ENCODE data around the gene COL18A1. TPM values are rescaled to one million over a fixed set of nuclear protein-coding genes. Genes with fewer than 3 reads are reported as not detected.
A peak's percentile ranks its signal among the peaks of the same experiment; 100 is the strongest.
"Not testable (repeated sequence)": the region's sequence is repeated elsewhere in the genome, so short reads cannot be mapped to it uniquely, and the experiment has no call there.

COL18A1 gene
- total RNA-seq, 1 donor from 2014 or later, result 9.2 TPM

DNA sequence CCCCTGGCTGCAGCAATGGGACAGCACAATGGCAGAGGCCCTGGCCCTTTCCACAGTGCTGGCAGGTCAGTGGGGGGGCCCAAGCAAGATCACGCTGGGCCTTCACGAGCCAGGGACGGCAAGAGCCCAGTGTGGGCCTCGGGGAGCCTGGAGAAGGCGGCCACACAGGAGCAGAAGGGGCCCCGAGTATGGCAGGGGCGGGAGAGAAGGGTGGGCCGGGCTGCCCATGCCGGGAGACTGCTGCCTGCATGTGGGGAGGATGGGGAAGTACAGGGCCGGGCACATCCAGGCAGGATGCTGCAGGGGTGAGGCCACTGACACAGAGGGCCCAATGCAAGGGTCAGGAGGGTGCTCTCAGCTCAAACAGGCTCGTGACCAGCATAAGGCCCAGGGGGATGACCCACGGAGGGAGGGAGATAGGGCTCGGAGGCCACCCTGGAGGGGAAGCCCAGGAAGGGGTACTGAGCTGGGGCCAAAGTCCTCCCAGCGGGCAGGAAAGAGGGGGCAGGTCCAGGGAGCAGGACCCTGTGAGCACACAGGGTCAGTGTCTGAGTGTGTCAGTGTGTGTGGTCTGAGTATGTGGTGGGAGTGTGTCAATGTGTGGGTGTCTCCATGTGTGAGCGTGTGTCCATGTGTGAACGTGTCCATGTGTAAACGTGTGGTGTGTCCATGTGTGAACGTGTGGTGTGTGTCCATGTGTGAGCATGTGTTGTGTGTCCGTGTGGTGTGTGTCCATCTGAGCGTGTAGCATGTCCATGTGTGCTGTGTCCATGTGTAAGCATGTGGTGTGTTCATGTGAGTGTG, 124.2 kb downstream of the COL18A1 start:
- DNase-seq (ENCODE audit: low read depth) (no peak), FAIRE-seq (no peak)
- Histone ChIP-seq H3K27me3 (ENCODE audit: control insufficient read depth, insufficient read depth, low read length) (no peaks in the 10 kb centered on the region), H3K4me3 (ENCODE audit: low read depth, low read length) (no peak overlapping the region), H3K36me3 (ENCODE audit: control insufficient read depth, insufficient read depth, low read length) (peaks cover 9% of the 10 kb centered on the region)
- TF ChIP-seq CTCF (IDR thresholded peaks at IDR 0.05; ENCODE audit: insufficient read depth, low read length, severe bottlenecking), result no peak

GRCh38 chr21:45529785-45530422, 124.9 kb downstream of the COL18A1 start:
- FAIRE-seq, result peak; percentile 100
- no peaks in the 10 kb centered on the region for H3K27me3 ChIP-seq (ENCODE audit: control insufficient read depth, insufficient read depth, low read length)
- no peak overlapping the region for H3K4me3 ChIP-seq (ENCODE audit: low read depth, low read length)
- no peak for TF ChIP-seq CTCF (IDR thresholded peaks at IDR 0.05; ENCODE audit: insufficient read depth, low read length, severe bottlenecking)
- no peak for DNase-seq (ENCODE audit: low read depth)
- H3K36me3 ChIP-seq (ENCODE audit: control insufficient read depth, insufficient read depth, low read length), result peaks cover 9% of the 10 kb centered on the region

GRCh38 chr21:45530423-45531113, 125.6 kb downstream of the COL18A1 start:
- DNase-seq (ENCODE audit: low read depth) (no peak), FAIRE-seq (no peak)
- H3K4me3 ChIP-seq (ENCODE audit: low read depth, low read length), result no peak overlapping the region
- no peak for TF ChIP-seq CTCF (IDR thresholded peaks at IDR 0.05; ENCODE audit: insufficient read depth, low read length, severe bottlenecking)
- H3K36me3 ChIP-seq (ENCODE audit: control insufficient read depth, insufficient read depth, low read length), result peaks cover 10% of the 10 kb centered on the region
- no peaks in the 10 kb centered on the region for H3K27me3 ChIP-seq (ENCODE audit: control insufficient read depth, insufficient read depth, low read length)

- H3K36me3 ChIP-seq (ENCODE audit: control insufficient read depth, insufficient read depth, low read length), result peaks cover 10% of the 10 kb centered on the region
- not testable (repeated sequence) for H3K27me3 ChIP-seq (ENCODE audit: control insufficient read depth, insufficient read depth, low read length); DNase-seq (ENCODE audit: low read depth); FAIRE-seq; H3K4me3 ChIP-seq (ENCODE audit: low read depth, low read length)
Observed at GRCh38 chr21:45531114-45531392, 126.1 kb downstream of the COL18A1 start.

- DNase-seq (ENCODE audit: low read depth) (no peak), FAIRE-seq (no peak)
- Histone ChIP-seq H3K27me3 (ENCODE audit: control insufficient read depth, insufficient read depth, low read length) (no peaks in the 10 kb centered on the region), H3K4me3 (ENCODE audit: low read depth, low read length) (no peak overlapping the region), H3K36me3 (ENCODE audit: control insufficient read depth, insufficient read depth, low read length) (peaks cover 10% of the 10 kb centered on the region)
- no peak for TF ChIP-seq CTCF (IDR thresholded peaks at IDR 0.05; ENCODE audit: insufficient read depth, low read length, severe bottlenecking)
Observed at GRCh38 chr21:45531393-45532215, 126.6 kb downstream of the COL18A1 start.

All from bronchial epithelial cell (primary cell).